Activated T-cell treated with anti-CD3 and anti-CD28 coated beads, Interleukin-2, amount 50 U/mL, for 72 hours (primary cell): ENCODE results near the gene SMCO2. TPM values are rescaled to one million over a fixed set of nuclear protein-coding genes. Genes with fewer than 3 reads are reported as not detected.

Source experiments
- ATAC-seq, 2 donors: fragments of 150-1000 bp; cut with Tn5 transposase; replicated peaks in 1 of 2; 2 replicates each; pipeline ENCODE4 v1.10.0; 2021; ENCODE audit warnings: moderate library complexity in 2 of 2, mild to moderate bottlenecking in 1 of 2
- DNase-seq, 2 donors: peaks; one replicate each; pipeline ENCODE4 v3.0.0; 2021 to 2022; ENCODE audit warnings: mixed read lengths in 1 of 2
- H3K27ac Mint-ChIP-seq: one replicate; pipeline ENCODE4 v1.8.0; 2022; ENCODE audit warnings: mild to moderate bottlenecking, moderate library complexity, mixed read lengths
- H3K27me3 Mint-ChIP-seq: one replicate; pipeline ENCODE4 v1.8.0; 2022; ENCODE audit warnings: low read depth, mixed read lengths
- H3K36me3 Mint-ChIP-seq, 2 donors: one replicate each; pipeline ENCODE4 v1.8.0; 2022; ENCODE audit warnings: mixed read lengths in 2 of 2, mild to moderate bottlenecking in 1 of 2; ENCODE audit not compliant: insufficient read depth in 2 of 2
- H3K4me1 Mint-ChIP-seq: one replicate; pipeline ENCODE4 v1.8.0; 2022; ENCODE audit warnings: low read depth, mixed read lengths
- H3K4me3 Mint-ChIP-seq, 2 donors: one replicate each; pipeline ENCODE4 v1.8.0; 2022; ENCODE audit warnings: mild to moderate bottlenecking in 2 of 2, mixed read lengths in 2 of 2, moderate library complexity in 2 of 2
- H3K9me3 Mint-ChIP-seq, 2 donors: one replicate each; pipeline ENCODE4 v1.8.0; 2022; ENCODE audit warnings: mixed read lengths in 2 of 2
- total RNA-seq, 2 donors: library from RNA; stranded (reverse); gene quantifications; one replicate each; pipeline ENCODE4 v1.2.3, GENCODE V29; 2022

SMCO2 gene
- total RNA-seq, 2 donors from 2014 or later, result 0.55 to 0.72 TPM

- Mint-ChIP-seq H3K27me3 (peaks cover 13% of the 10 kb centered on the region), H3K27ac (no peak overlapping the region), H3K4me3 (no peak overlapping the region), H3K9me3 (no peaks in the 10 kb centered on the region), H3K36me3 (no peaks in the 10 kb centered on the region), H3K4me1 (peaks cover 16% of the 10 kb centered on the region)
- ATAC-seq, result peak; percentile 40 to 64
- peak in 1 of 2 donors; percentile 20 for DNase-seq
These were observed 11.6 kb upstream of the SMCO2 start for GRCh38 chr12:27434673-27435565.

- no peaks in the 10 kb centered on the region for H3K9me3 Mint-ChIP-seq
- peaks cover 16% of the 10 kb centered on the region for H3K4me1 Mint-ChIP-seq
- peak overlapping the region; percentile 11 for H3K27ac Mint-ChIP-seq
- no peak overlapping the region for H3K4me3 Mint-ChIP-seq
- DNase-seq (no peak), ATAC-seq (no peak)
- H3K27me3 Mint-ChIP-seq, result peaks cover 13% of the 10 kb centered on the region
- no peaks in the 10 kb centered on the region for H3K36me3 Mint-ChIP-seq
These were observed 10.5 kb upstream of the SMCO2 start for GRCh38 chr12:27436029-27436428.

GRCh38 chr12:27436768-27437167 is 9.8 kb upstream of the SMCO2 start:
- H3K4me1 Mint-ChIP-seq, result peaks cover 16% of the 10 kb centered on the region
- H3K27me3 Mint-ChIP-seq, result peaks cover 13% of the 10 kb centered on the region
- H3K36me3 Mint-ChIP-seq, result no peaks in the 10 kb centered on the region
- H3K9me3 Mint-ChIP-seq, result no peaks in the 10 kb centered on the region
- ATAC-seq (no peak), DNase-seq (no peak)
- H3K27ac Mint-ChIP-seq, result no peak overlapping the region
- no peak overlapping the region for H3K4me3 Mint-ChIP-seq

GRCh38 chr12:27437839-27438238 is 8.7 kb upstream of the SMCO2 start:
- H3K4me3 Mint-ChIP-seq, result no peak overlapping the region
- H3K4me1 Mint-ChIP-seq, result peaks cover 16% of the 10 kb centered on the region
- no peak overlapping the region for H3K27ac Mint-ChIP-seq
- no peaks in the 10 kb centered on the region for H3K9me3 Mint-ChIP-seq
- peaks cover 13% of the 10 kb centered on the region for H3K27me3 Mint-ChIP-seq
- no peaks in the 10 kb centered on the region for H3K36me3 Mint-ChIP-seq
- DNase-seq (no peak), ATAC-seq (no peak)

- H3K36me3 Mint-ChIP-seq, result peaks cover 1 to 2% of the 10 kb centered on the region in 2 donors
- no peak overlapping the region for H3K27ac Mint-ChIP-seq
- peaks cover 0 to 6% of the 10 kb centered on the region in 2 donors for H3K9me3 Mint-ChIP-seq
- no peaks in the 10 kb centered on the region for H3K4me1 Mint-ChIP-seq
- peaks cover 21% of the 10 kb centered on the region for H3K27me3 Mint-ChIP-seq
- ATAC-seq (no peak), DNase-seq (no peak)
- H3K4me3 Mint-ChIP-seq, result no peak overlapping the region
These were observed 1.2 kb downstream of the SMCO2 start for GRCh38 chr12:27447761-27448160.

GRCh38 chr12:27449026-27449425 is 2.5 kb downstream of the SMCO2 start:
- H3K27ac Mint-ChIP-seq, result no peak overlapping the region
- peaks cover 0 to 6% of the 10 kb centered on the region in 2 donors for H3K9me3 Mint-ChIP-seq
- H3K4me1 Mint-ChIP-seq, result no peaks in the 10 kb centered on the region
- H3K4me3 Mint-ChIP-seq, result no peak overlapping the region
- DNase-seq, result no peak
- H3K27me3 Mint-ChIP-seq, result peaks cover 28% of the 10 kb centered on the region
- H3K36me3 Mint-ChIP-seq, result peaks cover 1 to 2% of the 10 kb centered on the region in 2 donors
- ATAC-seq, result no peak

GRCh38 chr12:27449893-27450534 is 3.5 kb downstream of the SMCO2 start:
- Mint-ChIP-seq H3K4me3 (no peak overlapping the region), H3K27ac (no peak overlapping the region), H3K9me3 (peaks cover 0 to 6% of the 10 kb centered on the region in 2 donors), H3K4me1 (no peaks in the 10 kb centered on the region), H3K27me3 (peaks cover 29% of the 10 kb centered on the region), H3K36me3 (peaks cover 1 to 2% of the 10 kb centered on the region in 2 donors)
- ATAC-seq (no peak), DNase-seq (no peak)

- H3K4me3 Mint-ChIP-seq, result no peak overlapping the region
- H3K27ac Mint-ChIP-seq, result no peak overlapping the region
- no peak for ATAC-seq
- peaks cover 1 to 2% of the 10 kb centered on the region in 2 donors for H3K36me3 Mint-ChIP-seq
- peaks cover 0 to 4% of the 10 kb centered on the region in 2 donors for H3K9me3 Mint-ChIP-seq
- no peaks in the 10 kb centered on the region for H3K4me1 Mint-ChIP-seq
- H3K27me3 Mint-ChIP-seq, result peaks cover 29% of the 10 kb centered on the region
- DNase-seq, result no peak
These were observed 4.7 kb downstream of the SMCO2 start for GRCh38 chr12:27451036-27451825.

GRCh38 chr12:27453421-27453820 is 6.9 kb downstream of the SMCO2 start:
- Mint-ChIP-seq H3K9me3 (no peaks in the 10 kb centered on the region), H3K27me3 (peaks cover 25% of the 10 kb centered on the region), H3K4me1 (peaks cover 10% of the 10 kb centered on the region), H3K4me3 (no peak overlapping the region), H3K27ac (no peak overlapping the region), H3K36me3 (no peaks in the 10 kb centered on the region)
- DNase-seq (no peak), ATAC-seq (no peak)

- DNase-seq (no peak), ATAC-seq (no peak)
- H3K27me3 Mint-ChIP-seq, result peaks cover 19% of the 10 kb centered on the region
- H3K27ac Mint-ChIP-seq, result no peak overlapping the region
- H3K36me3 Mint-ChIP-seq, result no peaks in the 10 kb centered on the region
- H3K4me3 Mint-ChIP-seq, result no peak overlapping the region
- H3K4me1 Mint-ChIP-seq, result peaks cover 17% of the 10 kb centered on the region
- H3K9me3 Mint-ChIP-seq, result peaks cover 0 to 2% of the 10 kb centered on the region in 2 donors
These were observed 9.1 kb downstream of the SMCO2 start for GRCh38 chr12:27455589-27455988.

GRCh38 chr12:27456618-27457017 is 10.1 kb downstream of the SMCO2 start:
- H3K4me3 Mint-ChIP-seq, result no peak overlapping the region
- H3K4me1 Mint-ChIP-seq, result peaks cover 27% of the 10 kb centered on the region
- DNase-seq (no peak), ATAC-seq (no peak)
- no peaks in the 10 kb centered on the region for H3K36me3 Mint-ChIP-seq
- H3K27me3 Mint-ChIP-seq, result peaks cover 12% of the 10 kb centered on the region
- H3K9me3 Mint-ChIP-seq, result peaks cover 0 to 2% of the 10 kb centered on the region in 2 donors
- no peak overlapping the region for H3K27ac Mint-ChIP-seq

- Mint-ChIP-seq H3K27ac (no peak overlapping the region), H3K4me1 (peaks cover 49% of the 10 kb centered on the region), H3K9me3 (peaks cover 0 to 2% of the 10 kb centered on the region in 2 donors), H3K27me3 (peaks cover under 1% of the 10 kb centered on the region), H3K4me3 (peak overlapping the region; percentile 70 to 74), H3K36me3 (peaks cover 0 to 1% of the 10 kb centered on the region in 2 donors)
- DNase-seq, result peak; percentile 36 to 62
- peak; percentile 81 to 88 for ATAC-seq
These were observed 14.0 kb downstream of the SMCO2 start for GRCh38 chr12:27460471-27460978.
